ENCODE results near the gene HTRA2.

HTRA2 gene

GRCh38 chr2:74516650-74517049 is 13.1 kb upstream of the HTRA2 start:
- DNase-seq: no peak

- DNase-seq: no peak
Measured at GRCh38 chr2:74522516-74522915, 7.2 kb upstream of the HTRA2 start.

GRCh38 chr2:74524005-74524404 is 5.7 kb upstream of the HTRA2 start:
- DNase-seq: no peak

GRCh38 chr2:74524955-74525716 is 4.6 kb upstream of the HTRA2 start:
- no peak for DNase-seq

- DNase-seq: peak; percentile 51 to 68
Measured at GRCh38 chr2:74525717-74526648, 3.8 kb upstream of the HTRA2 start, which contains the start of gene DQX1. Gene DQX1, minus strand, starts transcription at chr2:74526231. Its CDS starts 502 bp downstream, at chr2:74525729.

GRCh38 chr2:74526649-74527230 is 3.0 kb upstream of the HTRA2 start:
- DNase-seq: no peak

- no peak for DNase-seq
Measured at GRCh38 chr2:74527741-74528140, 2.0 kb upstream of the HTRA2 start.

GRCh38 chr2:74528600-74529356 is 955 bp upstream of the HTRA2 start:
- no peak for DNase-seq

GRCh38 chr2:74530239-74531187 is 780 bp downstream of the HTRA2 start:
- DNase-seq: peak; percentile 68 to 70

- no peak for DNase-seq
Measured at GRCh38 chr2:74531666-74532065, 1.9 kb downstream of the HTRA2 start.

- peak in 1 of 2 donors; percentile 66 for DNase-seq
Measured at GRCh38 chr2:74532222-74532621, 2.5 kb downstream of the HTRA2 start.

GRCh38 chr2:74533464-74533863 is 3.7 kb downstream of the HTRA2 start:
- no peak for DNase-seq

GRCh38 chr2:74534411-74534810 is 4.7 kb downstream of the HTRA2 start:
- DNase-seq: no peak

- DNase-seq: no peak
Measured at GRCh38 chr2:74535440-74535965, 5.8 kb downstream of the HTRA2 start.

- no peak for DNase-seq
Measured at GRCh38 chr2:74536166-74536950, 6.6 kb downstream of the HTRA2 start.

- no peak for DNase-seq
Measured at GRCh38 chr2:74537140-74537539, 7.4 kb downstream of the HTRA2 start.

- DNase-seq: no peak
Measured at GRCh38 chr2:74538881-74539339, 9.2 kb downstream of the HTRA2 start.

- no peak for DNase-seq
Measured at GRCh38 chr2:74540291-74540690, 10.6 kb downstream of the HTRA2 start.

- DNase-seq: no peak
Measured at GRCh38 chr2:74542978-74543377, 13.2 kb downstream of the HTRA2 start.

GRCh38 chr2:74544634-74545033 is 14.9 kb downstream of the HTRA2 start:
- DNase-seq: no peak
